SK-N-SH (cell line): ENCODE measurements around the gene AMFR.

Experiments
- CHD2 ChIP-seq: fragments of 150-350 bp; IDR thresholded peaks from 2 replicates; pipeline ENCODE4 v1.6.1; 2018; ENCODE audit warnings: low read length; ENCODE audit not compliant: partially characterized antibody
- CTCF ChIP-seq: fragments of 200-600 bp; sonication (generic); IDR thresholded peaks from 2 replicates; pipeline ENCODE4 v1.6.1; 2017; ENCODE audit warnings: antibody characterized with exemption, mild to moderate bottlenecking, moderate library complexity
- EP300 ChIP-seq, 2 experiments: IDR thresholded peaks; 2 replicates each; pipeline versions ENCODE4 v1.4.0 to v1.6.1; 2012; ENCODE audit warnings: borderline replicate concordance in 1 of 2, low read depth in 1 of 2, low read length in 1 of 2
- EZH2phosphoT487 ChIP-seq: fragments of 200-600 bp; sonication (generic); IDR thresholded peaks from 2 replicates; pipeline ENCODE4 v1.6.1; 2017; ENCODE audit warnings: low read depth, mixed run types, mild to moderate bottlenecking, antibody characterized with exemption, moderate library complexity, borderline replicate concordance
- FOSL2 ChIP-seq: IDR thresholded peaks from 2 replicates; pipeline ENCODE4 v1.4.0; 2012; ENCODE audit warnings: low read depth, mild to moderate bottlenecking, moderate library complexity, borderline replicate concordance
- FOXM1 ChIP-seq: IDR thresholded peaks from 2 replicates; pipeline ENCODE4 v1.4.0; 2012; ENCODE audit warnings: low read depth, mild to moderate bottlenecking
- MAX ChIP-seq: IDR thresholded peaks from 2 replicates; pipeline ENCODE4 v1.4.0; 2012; ENCODE audit warnings: low read depth
- MXI1 ChIP-seq: IDR thresholded peaks from 2 replicates; pipeline ENCODE4 v1.6.1; 2012; ENCODE audit warnings: mild to moderate bottlenecking, low read depth, low read length, improper control_type of control experiment
- POLR2AphosphoS5 ChIP-seq: IDR thresholded peaks from 2 replicates; pipeline ENCODE4 v1.6.1; 2012; ENCODE audit warnings: low read depth, low read length
- RAD21 ChIP-seq: IDR thresholded peaks from 2 replicates; pipeline ENCODE4 v1.6.1; 2012; ENCODE audit warnings: mild to moderate bottlenecking, low read length
- RFX5 ChIP-seq: IDR thresholded peaks from 2 replicates; pipeline ENCODE4 v1.6.1; 2012; ENCODE audit warnings: mild to moderate bottlenecking, improper control_type of control experiment, low read length
- SMC3 ChIP-seq: IDR thresholded peaks from 2 replicates; pipeline ENCODE4 v1.6.1; 2012; ENCODE audit warnings: low read depth, low read length, improper control_type of control experiment
- TEAD4 ChIP-seq: IDR thresholded peaks from 2 replicates; pipeline ENCODE4 v1.4.0; 2012; ENCODE audit warnings: mild to moderate bottlenecking, borderline replicate concordance; ENCODE audit not compliant: insufficient read depth
- USF2 ChIP-seq: fragments of 150-350 bp; IDR thresholded peaks from 2 replicates; pipeline ENCODE4 v1.6.1; 2017; ENCODE audit warnings: antibody characterized with exemption, low read length, low read depth, borderline replicate concordance

GRCh38 chr16:56400458-56400857 lies 24.9 kb downstream of the AMFR start:
- no peak for TF ChIP-seq CTCF
- TF ChIP-seq MXI1 = no peak
- no peak for TF ChIP-seq MAX
- no peak for TF ChIP-seq FOXM1
- no peak for TF ChIP-seq EZH2phosphoT487
- TF ChIP-seq CHD2 = no peak
- TF ChIP-seq POLR2AphosphoS5 = no peak
- no peak for TF ChIP-seq SMC3
- TF ChIP-seq TEAD4 = no peak
- no peak for TF ChIP-seq RFX5
- TF ChIP-seq USF2 = no peak
- TF ChIP-seq FOSL2 = no peak
- TF ChIP-seq RAD21 = no peak
- no peak for TF ChIP-seq EP300 (IDR thresholded peaks at IDR 0.05; ENCODE audit: borderline replicate concordance in 1 of 2, low read depth in 1 of 2, low read length in 1 of 2)
